Karpas-422 (cell line): Measurements from ENCODE around the gene BACE1. TPM values are rescaled to one million over a fixed set of nuclear protein-coding genes. Genes with fewer than 3 reads are reported as not detected.

Experiments
- DNase-seq: peaks from one replicate; pipeline ENCODE4 v3.0.0-alpha.2; 2015
- H2AFZ ChIP-seq: fragments of 200-600 bp; sonication (generic); 2 replicates; pipeline ENCODE4 v1.6.1; 2014; ENCODE audit warnings: antibody characterized with exemption, low read length, mixed read lengths
- H3K27ac ChIP-seq: fragments of 200-600 bp; sonication (generic); 2 replicates; pipeline ENCODE4 v1.5.1; 2014; ENCODE audit warnings: mild to moderate bottlenecking, low read length, moderate library complexity
- H3K27me3 ChIP-seq: fragments of 200-600 bp; sonication (generic); 2 replicates; pipeline ENCODE4 v1.6.1; 2014; ENCODE audit warnings: low read length, mixed read lengths
- H3K36me3 ChIP-seq: fragments of 200-600 bp; sonication (generic); 2 replicates; pipeline ENCODE4 v1.6.1; 2014; ENCODE audit warnings: low read length, mixed read lengths; ENCODE audit not compliant: insufficient read depth
- H3K4me1 ChIP-seq: fragments of 200-600 bp; sonication (generic); 2 replicates; pipeline ENCODE4 v1.6.1; 2014; ENCODE audit warnings: mild to moderate bottlenecking, low read length, mixed read lengths
- H3K4me2 ChIP-seq: fragments of 200-600 bp; sonication (generic); 2 replicates; pipeline ENCODE4 v1.6.1; 2014; ENCODE audit warnings: low read length, low read depth, mild to moderate bottlenecking; ENCODE audit not compliant: poor library complexity, severe bottlenecking
- H3K4me3 ChIP-seq: fragments of 200-600 bp; sonication (generic); 2 replicates; pipeline ENCODE4 v1.5.1; 2014; ENCODE audit warnings: mild to moderate bottlenecking, antibody characterized with exemption, low read length, mixed read lengths
- H3K79me2 ChIP-seq: fragments of 200-600 bp; sonication (generic); 2 replicates; pipeline ENCODE4 v1.6.1; 2014; ENCODE audit warnings: mild to moderate bottlenecking, low read length, mixed read lengths
- H3K9ac ChIP-seq: fragments of 200-600 bp; sonication (generic); 2 replicates; pipeline ENCODE4 v1.6.0; 2014; ENCODE audit warnings: low read length
- H3K9me2 ChIP-seq: fragments of 200-600 bp; sonication (generic), shearing (Covaris generic); replicated peaks from 2 replicates; pipeline ENCODE4 v1.6.0; 2014; ENCODE audit warnings: mild to moderate bottlenecking, low read length, moderate library complexity; ENCODE audit not compliant: insufficient read depth
- H3K9me3 ChIP-seq: fragments of 300-700, 200-600 bp; sonication (generic); 2 replicates; pipeline ENCODE4 v1.6.1; 2014; ENCODE audit warnings: low read length, mixed read lengths
- H4K20me1 ChIP-seq: fragments of 200-600 bp; sonication (generic); 2 replicates; pipeline ENCODE4 v1.6.1; 2014; ENCODE audit warnings: mild to moderate bottlenecking, antibody characterized with exemption, low read length, low read depth; ENCODE audit not compliant: insufficient read depth
- total RNA-seq: library from RNA; depleted of rRNA; stranded (reverse); fragments of >200 nt; shearing (Covaris generic); gene quantifications from 2 replicates; pipeline ENCODE4 v1.2.3, GENCODE V29; 2014; ENCODE audit warnings: low replicate concordance

Gene BACE1
- total RNA-seq, 1 experiment from 2014 or later: not detected

- H3K9me2 ChIP-seq: no peaks in the 10 kb centered on the region
- no peak overlapping the region for H3K27ac ChIP-seq
- DNase-seq: no peak
- no peak overlapping the region for H3K4me2 ChIP-seq
- H3K27me3 ChIP-seq: no peaks in the 10 kb centered on the region
- no peaks in the 10 kb centered on the region for H3K9me3 ChIP-seq
- no peak overlapping the region for H3K9ac ChIP-seq
- no peaks in the 10 kb centered on the region for H4K20me1 ChIP-seq
- no peaks in the 10 kb centered on the region for H3K36me3 ChIP-seq
- no peaks in the 10 kb centered on the region for H3K79me2 ChIP-seq
- no peak overlapping the region for H3K4me3 ChIP-seq
- no peaks in the 10 kb centered on the region for H3K4me1 ChIP-seq
- no peak overlapping the region for H2AFZ ChIP-seq
Observed at GRCh38 chr11:117315285-117316196, 515 bp downstream of the BACE1 start.

GRCh38 chr11:117314840-117315239 lies 1.2 kb downstream of the BACE1 start:
- no peaks in the 10 kb centered on the region for H3K36me3 ChIP-seq
- H3K9me2 ChIP-seq: no peaks in the 10 kb centered on the region
- no peak overlapping the region for H3K27ac ChIP-seq
- no peaks in the 10 kb centered on the region for H4K20me1 ChIP-seq
- H3K4me1 ChIP-seq: no peaks in the 10 kb centered on the region
- no peak overlapping the region for H3K4me3 ChIP-seq
- H3K9me3 ChIP-seq: no peaks in the 10 kb centered on the region
- H3K79me2 ChIP-seq: no peaks in the 10 kb centered on the region
- no peak overlapping the region for H3K4me2 ChIP-seq
- H3K27me3 ChIP-seq: no peaks in the 10 kb centered on the region
- no peak for DNase-seq
- no peak overlapping the region for H3K9ac ChIP-seq
- H2AFZ ChIP-seq: no peak overlapping the region

- no peaks in the 10 kb centered on the region for H3K27me3 ChIP-seq
- H3K4me2 ChIP-seq: no peak overlapping the region
- no peak overlapping the region for H3K9ac ChIP-seq
- no peak overlapping the region for H2AFZ ChIP-seq
- H3K79me2 ChIP-seq: no peaks in the 10 kb centered on the region
- H3K9me2 ChIP-seq: no peaks in the 10 kb centered on the region
- H3K9me3 ChIP-seq: no peaks in the 10 kb centered on the region
- no peak for DNase-seq
- no peak overlapping the region for H3K4me3 ChIP-seq
- H4K20me1 ChIP-seq: no peaks in the 10 kb centered on the region
- H3K36me3 ChIP-seq: no peaks in the 10 kb centered on the region
- H3K27ac ChIP-seq: no peak overlapping the region
- no peaks in the 10 kb centered on the region for H3K4me1 ChIP-seq
Observed at GRCh38 chr11:117313828-117314768, 2.0 kb downstream of the BACE1 start.

- no peaks in the 10 kb centered on the region for H3K9me2 ChIP-seq
- H3K27me3 ChIP-seq: no peaks in the 10 kb centered on the region
- no peaks in the 10 kb centered on the region for H4K20me1 ChIP-seq
- H3K36me3 ChIP-seq: no peaks in the 10 kb centered on the region
- H3K9me3 ChIP-seq: no peaks in the 10 kb centered on the region
- H2AFZ ChIP-seq: no peak overlapping the region
- H3K9ac ChIP-seq: no peak overlapping the region
- DNase-seq: no peak
- H3K79me2 ChIP-seq: no peaks in the 10 kb centered on the region
- H3K4me2 ChIP-seq: no peak overlapping the region
- no peaks in the 10 kb centered on the region for H3K4me1 ChIP-seq
- H3K4me3 ChIP-seq: no peak overlapping the region
- no peak overlapping the region for H3K27ac ChIP-seq
Observed at GRCh38 chr11:117313091-117313490, 3.0 kb downstream of the BACE1 start.

GRCh38 chr11:117309310-117309709 lies 6.7 kb downstream of the BACE1 start:
- H4K20me1 ChIP-seq: no peaks in the 10 kb centered on the region
- H3K4me2 ChIP-seq: no peak overlapping the region
- H3K4me3 ChIP-seq: no peak overlapping the region
- no peaks in the 10 kb centered on the region for H3K4me1 ChIP-seq
- H3K36me3 ChIP-seq: no peaks in the 10 kb centered on the region
- no peak for DNase-seq
- H3K27ac ChIP-seq: no peak overlapping the region
- no peaks in the 10 kb centered on the region for H3K9me3 ChIP-seq
- H3K27me3 ChIP-seq: no peaks in the 10 kb centered on the region
- no peak overlapping the region for H2AFZ ChIP-seq
- no peaks in the 10 kb centered on the region for H3K9me2 ChIP-seq
- no peaks in the 10 kb centered on the region for H3K79me2 ChIP-seq
- H3K9ac ChIP-seq: no peak overlapping the region

- no peak for DNase-seq
- no peak overlapping the region for H3K4me2 ChIP-seq
- no peaks in the 10 kb centered on the region for H4K20me1 ChIP-seq
- no peaks in the 10 kb centered on the region for H3K9me2 ChIP-seq
- H3K27ac ChIP-seq: no peak overlapping the region
- no peak overlapping the region for H3K9ac ChIP-seq
- H3K4me3 ChIP-seq: no peak overlapping the region
- H3K9me3 ChIP-seq: no peaks in the 10 kb centered on the region
- no peaks in the 10 kb centered on the region for H3K4me1 ChIP-seq
- H3K27me3 ChIP-seq: no peaks in the 10 kb centered on the region
- H2AFZ ChIP-seq: no peak overlapping the region
- H3K79me2 ChIP-seq: no peaks in the 10 kb centered on the region
- H3K36me3 ChIP-seq: no peaks in the 10 kb centered on the region
Observed at GRCh38 chr11:117305145-117305544, 10.9 kb downstream of the BACE1 start.

GRCh38 chr11:117303646-117304315 lies 12.3 kb downstream of the BACE1 start:
- Histone ChIP-seq H2AFZ (no peak overlapping the region), H3K27me3 (no peaks in the 10 kb centered on the region), H3K9me3 (no peaks in the 10 kb centered on the region), H3K27ac (no peak overlapping the region), H3K4me1 (no peaks in the 10 kb centered on the region), H3K79me2 (no peaks in the 10 kb centered on the region), H4K20me1 (no peaks in the 10 kb centered on the region), H3K4me3 (no peak overlapping the region), H3K9ac (no peak overlapping the region), H3K9me2 (no peaks in the 10 kb centered on the region), H3K4me2 (no peak overlapping the region), H3K36me3 (no peaks in the 10 kb centered on the region)
- no peak for DNase-seq

GRCh38 chr11:117303101-117303500 lies 13.0 kb downstream of the BACE1 start:
- DNase-seq: no peak
- Histone ChIP-seq H3K36me3 (no peaks in the 10 kb centered on the region), H3K9ac (no peak overlapping the region), H3K4me1 (no peaks in the 10 kb centered on the region), H3K4me2 (no peak overlapping the region), H3K79me2 (no peaks in the 10 kb centered on the region), H3K4me3 (no peak overlapping the region), H4K20me1 (no peaks in the 10 kb centered on the region), H3K27ac (no peak overlapping the region), H3K9me3 (no peaks in the 10 kb centered on the region), H2AFZ (no peak overlapping the region), H3K27me3 (no peaks in the 10 kb centered on the region), H3K9me2 (no peaks in the 10 kb centered on the region)
